Measurements from ENCODE around the gene MYO7A.

The MYO7A gene

DNA sequence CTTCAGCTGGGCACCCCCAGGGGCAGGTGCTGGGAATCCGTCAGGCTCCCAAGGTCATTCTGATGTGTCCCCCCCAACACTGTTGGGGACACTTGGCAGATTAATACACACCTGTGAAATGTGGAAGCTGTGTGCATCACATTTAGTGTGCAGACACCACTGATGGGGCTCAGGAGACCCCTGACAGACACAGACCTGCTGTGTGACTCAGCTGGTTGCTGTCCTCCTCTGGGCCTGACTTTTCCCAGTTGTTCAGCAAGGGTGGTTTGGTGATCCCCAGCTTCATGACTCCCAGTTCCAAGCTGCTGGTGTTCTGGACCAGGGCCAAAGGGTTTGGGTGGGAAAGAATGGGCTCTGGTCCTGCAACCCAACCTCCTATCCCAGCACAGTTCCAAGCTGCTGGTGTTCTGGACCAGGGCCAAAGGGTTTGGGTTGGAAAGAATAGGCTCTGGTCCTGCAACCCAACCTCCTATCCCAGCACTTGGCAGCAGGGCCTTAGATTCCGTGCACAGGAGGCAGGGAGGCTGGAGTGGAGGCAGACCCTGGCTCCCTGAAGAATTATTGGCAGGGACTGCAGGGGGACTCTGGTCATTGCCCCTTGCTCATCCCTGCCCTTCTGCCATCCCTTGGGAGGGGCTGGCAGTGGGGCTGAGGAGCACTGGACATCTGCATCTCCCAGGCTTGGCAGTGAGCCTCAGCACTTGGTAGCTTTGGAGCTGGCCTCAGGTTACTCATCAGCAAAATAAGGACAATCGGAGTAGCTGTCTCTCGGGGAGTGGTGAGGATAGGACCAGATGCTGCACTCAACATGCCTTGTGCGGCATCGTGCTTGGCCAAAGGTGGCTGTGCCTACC is 33.8 kb upstream of the MYO7A start:
- no peak for TF ChIP-seq CTCF (conservative IDR thresholded peaks at IDR 0.05; ENCODE audit: low read length)
- H3K4me3 ChIP-seq (ENCODE audit: low read length, poor library complexity, severe bottlenecking), result no peak overlapping the region
- H3K79me2 ChIP-seq (ENCODE audit: insufficient read depth, low read length), result no peaks in the 10 kb centered on the region
- H3K9me2 ChIP-seq (replicated peaks; ENCODE audit: low read depth, low read length), result no peaks in the 10 kb centered on the region
- H3K9me3 ChIP-seq (ENCODE audit: insufficient read depth, low read depth, low read length), result no peaks in the 10 kb centered on the region
- peaks cover 6% of the 10 kb centered on the region for H3K4me1 ChIP-seq (ENCODE audit: insufficient read depth, low read length, poor library complexity, severe bottlenecking)
- H4K20me1 ChIP-seq (ENCODE audit: insufficient read depth, low read length, poor library complexity, severe bottlenecking), result no peaks in the 10 kb centered on the region
- no peak overlapping the region for H2AFZ ChIP-seq (ENCODE audit: low read length)
- no peak overlapping the region for H3K9ac ChIP-seq (ENCODE audit: low read depth, low read length, poor library complexity, severe bottlenecking)
- no peaks in the 10 kb centered on the region for H3F3A ChIP-seq (ENCODE audit: low read depth)
- peaks cover 8% of the 10 kb centered on the region; the same call in 1 of the 2 replicates for H3K36me3 ChIP-seq (ENCODE audit: insufficient read depth, low read length)
- no peaks in the 10 kb centered on the region for H3K27me3 ChIP-seq (ENCODE audit: insufficient read depth, low read length, poor library complexity, severe bottlenecking)
- no peak overlapping the region for H3K4me2 ChIP-seq (ENCODE audit: low read depth, low read length, poor library complexity, severe bottlenecking)

DNA sequence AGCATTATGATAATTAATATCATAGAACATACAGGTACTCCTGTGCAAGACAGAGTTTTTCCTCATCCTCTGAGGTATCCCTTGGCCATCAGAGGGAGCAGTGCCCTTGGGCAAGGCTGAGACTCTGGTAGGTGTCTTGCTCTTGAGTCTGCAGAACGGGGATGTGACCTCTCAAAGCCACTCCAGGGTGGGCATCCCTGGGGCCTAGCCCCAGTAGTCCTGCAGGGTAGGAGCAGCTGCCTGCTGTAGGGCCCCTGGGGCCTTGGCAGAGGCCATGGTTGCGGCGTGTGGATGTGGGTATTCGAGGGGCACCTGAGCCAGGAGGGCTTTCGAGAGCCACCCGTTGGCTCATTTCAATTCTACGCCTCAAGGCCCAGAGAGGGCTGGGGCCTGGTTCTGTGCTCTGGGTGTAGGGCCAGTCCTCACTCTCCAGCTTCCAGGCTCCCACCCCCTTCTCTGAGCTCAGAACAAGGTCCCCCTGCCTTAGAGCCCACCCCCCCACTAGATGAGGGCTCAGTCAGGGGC is 33.1 kb upstream of the MYO7A start:
- peaks cover 6% of the 10 kb centered on the region for H3K4me1 ChIP-seq (ENCODE audit: insufficient read depth, low read length, poor library complexity, severe bottlenecking)
- no peaks in the 10 kb centered on the region for H3K9me3 ChIP-seq (ENCODE audit: insufficient read depth, low read depth, low read length)
- H3K36me3 ChIP-seq (ENCODE audit: insufficient read depth, low read length), result peaks cover 8% of the 10 kb centered on the region; the same call in 1 of the 2 replicates
- H3K27me3 ChIP-seq (ENCODE audit: insufficient read depth, low read length, poor library complexity, severe bottlenecking), result no peaks in the 10 kb centered on the region
- H3K79me2 ChIP-seq (ENCODE audit: insufficient read depth, low read length), result no peaks in the 10 kb centered on the region
- H3K4me3 ChIP-seq (ENCODE audit: low read length, poor library complexity, severe bottlenecking), result no peak overlapping the region
- no peaks in the 10 kb centered on the region for H3K9me2 ChIP-seq (replicated peaks; ENCODE audit: low read depth, low read length)
- TF ChIP-seq EZH2phosphoT487 (IDR thresholded peaks at IDR 0.05; ENCODE audit: borderline replicate concordance) (no peak), CTCF (conservative IDR thresholded peaks at IDR 0.05; ENCODE audit: low read length) (no peak)
- no peaks in the 10 kb centered on the region for H3F3A ChIP-seq (ENCODE audit: low read depth)
- no peak overlapping the region for H3K9ac ChIP-seq (ENCODE audit: low read depth, low read length, poor library complexity, severe bottlenecking)
- no peaks in the 10 kb centered on the region for H4K20me1 ChIP-seq (ENCODE audit: insufficient read depth, low read length, poor library complexity, severe bottlenecking)
- H2AFZ ChIP-seq (ENCODE audit: low read length), result no peak overlapping the region
- no peak overlapping the region for H3K4me2 ChIP-seq (ENCODE audit: low read depth, low read length, poor library complexity, severe bottlenecking)

DNA sequence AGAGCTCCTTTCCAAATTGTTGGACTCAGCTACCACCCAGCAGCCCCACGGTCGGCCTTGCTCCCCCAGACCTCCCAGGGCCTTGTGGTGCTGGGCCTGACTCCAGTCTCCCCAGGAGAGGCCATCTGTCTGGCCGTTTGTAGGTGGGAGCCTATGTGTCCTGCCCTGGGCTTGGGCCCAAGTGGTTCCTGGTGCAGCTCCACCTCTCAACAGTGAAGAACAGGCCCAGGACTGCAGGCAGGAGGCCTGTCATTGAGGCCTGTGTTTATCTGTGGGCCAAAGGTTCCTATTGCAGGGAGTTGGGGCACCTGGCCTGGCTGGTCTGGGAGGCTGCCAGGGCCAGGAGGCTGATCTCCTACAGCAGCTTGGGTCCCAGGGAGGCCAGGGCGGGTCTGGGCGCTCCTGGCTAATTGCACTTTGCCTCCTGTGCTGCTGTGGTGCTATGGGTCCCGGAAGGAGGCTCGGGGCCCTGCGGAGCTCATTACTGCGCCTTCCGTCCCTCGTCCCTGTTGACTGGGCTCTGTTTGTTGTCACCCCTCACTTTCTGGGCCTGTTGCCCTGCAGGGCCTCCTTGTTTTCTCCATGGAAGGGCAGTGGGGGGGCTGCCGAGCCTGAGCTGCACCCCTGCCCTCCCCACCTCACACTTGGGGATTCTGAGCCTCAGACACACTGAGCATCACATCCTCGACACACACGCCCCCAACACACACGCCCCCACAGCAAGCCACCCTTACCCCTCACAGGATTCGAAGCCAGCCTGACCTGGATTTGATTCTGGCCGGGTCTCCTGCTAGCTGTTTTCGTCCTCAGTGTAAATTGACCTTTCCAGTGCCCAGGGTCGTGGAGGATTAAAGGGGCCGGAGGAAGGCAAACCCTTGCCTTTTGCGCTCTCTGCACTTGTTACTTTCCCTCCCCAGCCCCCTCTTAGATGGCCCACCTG is 32.2 kb upstream of the MYO7A start:
- Histone ChIP-seq H3K79me2 (ENCODE audit: insufficient read depth, low read length) (no peaks in the 10 kb centered on the region), H3K27me3 (ENCODE audit: insufficient read depth, low read length, poor library complexity, severe bottlenecking) (no peaks in the 10 kb centered on the region), H3K4me1 (ENCODE audit: insufficient read depth, low read length, poor library complexity, severe bottlenecking) (peaks cover 2% of the 10 kb centered on the region), H3K9me2 (replicated peaks; ENCODE audit: low read depth, low read length) (no peaks in the 10 kb centered on the region), H4K20me1 (ENCODE audit: insufficient read depth, low read length, poor library complexity, severe bottlenecking) (no peaks in the 10 kb centered on the region), H3F3A (ENCODE audit: low read depth) (no peaks in the 10 kb centered on the region), H2AFZ (ENCODE audit: low read length) (no peak overlapping the region), H3K36me3 (ENCODE audit: insufficient read depth, low read length) (peaks cover 8% of the 10 kb centered on the region; the same call in 1 of the 2 replicates), H3K4me3 (ENCODE audit: low read length, poor library complexity, severe bottlenecking) (no peak overlapping the region), H3K9ac (ENCODE audit: low read depth, low read length, poor library complexity, severe bottlenecking) (no peak overlapping the region), H3K9me3 (ENCODE audit: insufficient read depth, low read depth, low read length) (no peaks in the 10 kb centered on the region), H3K4me2 (ENCODE audit: low read depth, low read length, poor library complexity, severe bottlenecking) (no peak overlapping the region)
- TF ChIP-seq CTCF (conservative IDR thresholded peaks at IDR 0.05; ENCODE audit: low read length) (no peak), EZH2phosphoT487 (IDR thresholded peaks at IDR 0.05; ENCODE audit: borderline replicate concordance) (no peak)

Data from Loucy (cell line).